ENCODE data around the gene TMTC1. TPM values are rescaled to one million over a fixed set of nuclear protein-coding genes. Genes with fewer than 3 reads are reported as not detected.
A peak's percentile ranks its signal among the peaks of the same experiment; 100 is the strongest.

The TMTC1 gene
- total and polyA plus RNA-seq, 2 of the 8 experiments (the other 6 are each of a cell fraction or from before 2014, with no cell fraction given): 15.4 to 20.8 TPM

DNA sequence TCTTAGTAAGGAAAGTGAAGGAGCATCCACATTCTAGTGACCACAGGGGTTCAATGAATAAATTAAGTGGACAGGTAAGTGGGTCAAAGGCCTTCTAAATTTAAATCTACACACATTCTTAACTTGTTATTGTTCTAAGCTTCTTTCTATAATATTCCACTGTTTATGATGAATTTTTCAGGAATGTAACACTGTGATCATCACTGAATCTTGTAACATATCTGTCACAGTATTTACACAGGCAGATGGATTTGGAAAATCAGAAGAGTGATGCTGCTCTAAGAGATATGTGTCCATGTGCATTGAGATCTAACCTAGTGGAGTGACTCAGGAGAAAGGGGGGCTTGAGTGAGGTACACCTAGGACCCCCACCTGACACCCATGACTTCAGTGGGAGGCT is 170.8 kb downstream of the TMTC1 start:
- Histone ChIP-seq H2BK120ac (replicated peaks; ENCODE audit: low read depth, low read length) (no peak overlapping the region), H3K4me1 (replicated peaks in 1 of 4; ENCODE audit: control insufficient read depth in 3 of 4, insufficient read depth in 4 of 4, low read length in 3 of 4) (peaks cover 0 to 4% (median under 1%) of the 10 kb centered on the region in 4 experiments; a peak in 3 of 7 replicates), H3K18ac (ENCODE audit: extremely low read depth, low read length) (no peak overlapping the region), H3K9ac (replicated peaks in 1 of 4; ENCODE audit: extremely low read depth in 1 of 4, low read depth in 3 of 4, low read length in 3 of 4) (no peak overlapping the region), H3K27me3 (replicated peaks in 1 of 4; ENCODE audit: control insufficient read depth in 3 of 4, extremely low read depth in 1 of 4, insufficient read depth in 3 of 4, low read length in 3 of 4) (no peaks in the 10 kb centered on the region), H3K4me3 (ENCODE audit: extremely low read depth in 1 of 4, insufficient read depth in 2 of 4, low read depth in 3 of 4, low read length in 4 of 4) (no peak overlapping the region), H3K23me2 (ENCODE audit: low read depth, low read length) (no peaks in the 10 kb centered on the region), H4K5ac (ENCODE audit: insufficient read length, low read depth, low read length) (no peak overlapping the region), H3K4ac (replicated peaks; ENCODE audit: insufficient read length, low read depth, low read length) (no peak overlapping the region), H2BK15ac (ENCODE audit: low read length) (no peak overlapping the region), H2BK12ac (ENCODE audit: low read depth, low read length) (no peak overlapping the region), H3K79me1 (ENCODE audit: low read depth, low read length) (no peaks in the 10 kb centered on the region; the same call in 1 of the 2 replicates), H3K23ac (ENCODE audit: insufficient read length) (no peak overlapping the region), H2AFZ (ENCODE audit: low read length) (no peak overlapping the region), H2BK5ac (ENCODE audit: low read depth, low read length) (peak overlapping the region; percentile 28; the same call in 1 of the 2 replicates), H2AK5ac (ENCODE audit: low read depth, low read length) (no peak overlapping the region), H4K91ac (replicated peaks; ENCODE audit: insufficient read length, low read length) (no peak overlapping the region), H4K8ac (ENCODE audit: extremely low read depth, insufficient read depth, low read length) (no peak overlapping the region; the same call in 1 of the 2 replicates), H3K36me3 (ENCODE audit: control insufficient read depth in 2 of 4, insufficient read depth in 4 of 4, low read length in 3 of 4) (no peaks in the 10 kb centered on the region; a peak in 2 of 8 replicates), H3K14ac (ENCODE audit: insufficient read length) (no peak overlapping the region), H3K79me2 (ENCODE audit: control insufficient read depth in 1 of 2, insufficient read depth in 2 of 2, low read length in 2 of 2) (no peaks in the 10 kb centered on the region), H3K56ac (replicated peaks; ENCODE audit: insufficient read length, low read depth, low read length) (no peak overlapping the region), H3K27ac (ENCODE audit: low read depth, low read length) (no peak overlapping the region), H3K4me2 (ENCODE audit: insufficient read depth in 1 of 2, low read depth in 2 of 2, low read length in 2 of 2) (no peak overlapping the region), H2BK20ac (ENCODE audit: low read length) (no peak overlapping the region), H4K20me1 (replicated peaks in 1 of 2; ENCODE audit: control insufficient read depth in 1 of 2, insufficient read depth in 2 of 2, low read length in 2 of 2) (no peaks in the 10 kb centered on the region), H3K9me3 (ENCODE audit: insufficient read depth in 2 of 2, low read depth in 1 of 2, low read length in 1 of 2) (0 out of 4 replicates have a peak, but pooled peaks cover 0 to 3% of the 10 kb centered on the region in 2 experiments)
- no peak for FAIRE-seq
- no peak for DNase-seq (ENCODE audit: low read depth in 1 of 2, low spot score in 2 of 2)
- ChIA-PET POLR2A (ENCODE audit: partially characterized antibody) (no interaction called here), CTCF (ENCODE audit: partially characterized antibody) (interaction anchor here (0.6 to 1.1 kb wide), 2 partner anchors 60 to 126 kb away, joined by 3 to 5 read pairs; no protein-coding TSS in a partner anchor)
- no peak for TF ChIP-seq NANOG (IDR thresholded peaks at IDR 0.05; ENCODE audit: insufficient read depth, low read depth, low read length, poor library complexity, severe bottlenecking)
- no peak for TF ChIP-seq TEAD4 (IDR thresholded peaks at IDR 0.05; ENCODE audit: low read depth, low read length)
- no peak for TF ChIP-seq BRCA1 (IDR thresholded peaks at IDR 0.05; ENCODE audit: low read depth, low read length)
- no peak for TF ChIP-seq ATF3 (IDR thresholded peaks at IDR 0.05; ENCODE audit: insufficient read depth, low read depth, low read length)
- TF ChIP-seq CHD2 (IDR thresholded peaks at IDR 0.05; ENCODE audit: low read length): no peak
- TF ChIP-seq FOSL1 (IDR thresholded peaks at IDR 0.05; ENCODE audit: insufficient read depth, low read depth, low read length): no peak
- TF ChIP-seq TAF1 (IDR thresholded peaks at IDR 0.05; ENCODE audit: low read depth, low read length): no peak
- TF ChIP-seq, protein P1, sequence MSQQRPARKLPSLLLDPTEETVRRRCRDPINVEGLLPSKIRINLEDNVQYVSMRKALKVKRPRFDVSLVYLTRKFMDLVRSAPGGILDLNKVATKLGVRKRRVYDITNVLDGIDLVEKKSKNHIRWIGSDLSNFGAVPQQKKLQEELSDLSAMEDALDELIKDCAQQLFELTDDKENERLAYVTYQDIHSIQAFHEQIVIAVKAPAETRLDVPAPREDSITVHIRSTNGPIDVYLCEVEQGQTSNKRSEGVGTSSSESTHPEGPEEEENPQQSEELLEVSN (IDR thresholded peaks at IDR 0.05): no peak
- TF ChIP-seq TCF12 (IDR thresholded peaks at IDR 0.05; ENCODE audit: low read depth, low read length): no peak
- no peak for TF ChIP-seq ASH2L (IDR thresholded peaks at IDR 0.05; ENCODE audit: low read length)
- TF ChIP-seq CEBPB (IDR thresholded peaks at IDR 0.05; ENCODE audit: low read depth, low read length): no peak
- no peak for TF ChIP-seq KDM1A (IDR thresholded peaks at IDR 0.05; ENCODE audit: borderline replicate concordance, low read length)
- TF ChIP-seq ZNF274 (IDR thresholded peaks at IDR 0.05; ENCODE audit: borderline replicate concordance, extremely low read depth, low read length): no peak
- TF ChIP-seq RNF2 (IDR thresholded peaks at IDR 0.05; ENCODE audit: borderline replicate concordance, low read depth, low read length, missing control alignments, poor library complexity, severe bottlenecking): no peak
